Erythroblast (primary cell): ENCODE results near the gene HRH3.

Experiments used
- GATA1 ChIP-seq: IDR thresholded peaks from 2 replicates; pipeline ENCODE4 v1.6.1; 2011; ENCODE audit warnings: low read depth, mild to moderate bottlenecking, control low read depth, low read length, moderate library complexity
- POLR2A ChIP-seq: IDR thresholded peaks from 2 replicates; pipeline ENCODE4 v1.6.1; 2011; ENCODE audit warnings: mild to moderate bottlenecking, low read length

GRCh38 chr20:62179162-62179504 is 40.9 kb downstream of the HRH3 start:
- no peak for TF ChIP-seq POLR2A
- TF ChIP-seq GATA1, result no peak
